GM18519 (cell line): Measurements from ENCODE around the gene HOXC10.

Source experiments
- ATAC-seq: cut with Tn5 transposase; IDR thresholded peaks from one replicate; pipeline ENCODE4 v1.9.1; 2021; ENCODE audit warnings: mild to moderate bottlenecking, moderate library complexity; ENCODE audit not compliant: unreplicated experiment, low FRiP score

Gene HOXC10

DNA sequence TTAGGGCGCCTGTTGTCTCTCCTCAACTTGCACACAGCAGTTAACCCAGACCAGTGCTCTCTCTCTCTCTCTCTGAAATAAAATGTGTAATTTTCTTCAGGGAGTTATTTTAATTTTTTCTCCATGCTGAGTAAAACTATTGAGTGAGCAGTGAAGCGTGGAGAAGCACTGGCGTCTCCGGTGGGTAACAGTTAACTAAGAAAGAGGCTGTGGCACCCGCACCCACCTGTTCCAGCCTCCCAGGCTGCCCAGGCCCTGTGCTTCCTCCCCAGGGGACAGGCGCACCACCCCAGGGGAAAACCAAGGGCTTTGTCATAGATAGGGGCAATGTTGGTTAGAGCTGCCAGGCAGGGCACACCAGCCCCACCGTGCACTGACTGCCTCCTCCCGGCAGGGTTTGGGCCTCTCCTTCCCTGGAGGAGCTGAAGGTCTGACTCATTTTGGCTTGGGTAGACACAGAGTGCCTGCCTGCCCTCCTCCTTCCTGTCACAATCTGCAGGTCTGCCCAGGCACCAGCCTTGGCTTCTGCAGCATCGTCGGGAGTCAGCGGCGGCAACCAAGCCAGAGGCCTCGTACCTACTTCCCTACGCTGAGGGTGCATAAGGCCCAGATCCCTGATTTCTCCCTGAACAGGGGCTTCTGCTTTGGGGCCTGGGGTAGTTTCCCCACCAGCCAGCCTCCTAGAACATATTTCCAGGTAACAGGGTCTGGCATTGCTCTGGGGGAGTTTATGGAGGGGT is 51.8 kb downstream of the HOXC10 start:
- no peak for ATAC-seq

DNA sequence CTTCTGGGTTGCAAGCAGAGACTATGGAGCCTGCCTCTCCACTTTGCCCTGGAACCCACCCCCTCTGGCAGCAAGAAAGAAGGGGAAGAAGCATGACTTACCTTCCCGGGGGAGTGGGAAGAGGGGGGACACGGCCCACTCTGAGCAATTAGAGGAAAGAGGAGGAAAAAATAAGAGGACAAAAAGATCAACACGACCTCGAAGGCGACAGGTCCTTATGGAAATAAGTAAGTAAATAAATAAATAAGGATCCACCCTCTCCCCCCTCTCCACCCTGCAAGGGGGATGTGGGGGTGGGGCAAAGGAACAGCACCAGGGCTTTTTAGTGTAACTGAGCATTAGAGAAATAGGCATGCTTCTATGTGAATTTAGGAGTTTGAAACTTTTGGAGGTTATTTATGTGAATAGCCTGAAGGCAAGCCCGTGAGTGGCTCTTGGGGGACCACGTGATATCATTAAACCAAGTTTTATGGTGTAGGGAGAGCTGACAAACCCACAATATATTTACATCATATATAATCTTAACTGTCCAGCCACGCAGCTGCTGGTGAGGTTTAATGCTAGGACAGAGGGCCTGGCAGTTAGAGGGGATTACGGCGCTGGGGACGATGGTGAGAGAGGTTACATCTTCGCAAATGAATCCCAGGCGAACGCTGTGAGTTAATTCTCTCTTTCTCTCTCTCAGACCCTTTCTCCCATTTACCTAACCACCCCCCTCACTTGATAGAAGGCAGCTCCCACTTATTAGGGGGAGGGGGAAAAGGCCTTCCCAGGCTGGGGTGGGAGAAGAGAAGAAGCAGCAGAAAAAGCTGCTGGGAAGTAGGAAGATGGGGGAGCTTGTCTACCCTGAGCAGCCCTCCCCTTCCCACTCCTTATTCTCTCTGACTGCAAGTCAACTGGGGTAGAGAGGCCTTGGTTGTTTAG is 52.7 kb downstream of the HOXC10 start:
- no peak for ATAC-seq

DNA sequence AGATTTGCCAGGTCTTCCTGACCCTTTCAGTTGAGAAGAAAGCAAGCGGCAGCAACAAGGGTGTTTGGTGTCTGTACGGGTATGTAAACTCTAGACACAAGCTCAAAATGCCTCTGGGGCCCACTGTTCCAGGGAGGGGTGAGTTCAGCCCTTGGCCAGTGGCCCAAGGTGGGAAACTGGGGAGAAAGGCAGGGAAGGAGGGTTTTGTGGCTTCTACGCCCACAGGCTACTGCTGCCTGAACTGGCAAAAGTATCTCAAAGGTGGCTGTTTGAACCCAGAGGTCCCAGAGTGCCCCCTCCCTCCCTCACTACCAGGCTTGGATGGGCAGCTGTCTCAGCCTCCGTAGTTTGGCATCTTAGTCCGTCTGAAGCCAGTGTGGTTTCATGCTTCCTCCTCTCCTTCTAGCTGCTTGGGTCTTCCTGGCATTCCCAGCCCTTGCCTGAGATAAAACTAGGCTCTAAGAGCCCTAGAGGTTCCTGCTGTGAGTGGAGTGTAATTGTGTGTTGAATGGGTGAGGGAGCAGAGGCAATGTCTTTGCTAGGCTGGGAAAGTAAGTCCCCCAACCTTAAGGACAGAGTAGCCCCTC is 53.4 kb downstream of the HOXC10 start:
- no peak for ATAC-seq

DNA sequence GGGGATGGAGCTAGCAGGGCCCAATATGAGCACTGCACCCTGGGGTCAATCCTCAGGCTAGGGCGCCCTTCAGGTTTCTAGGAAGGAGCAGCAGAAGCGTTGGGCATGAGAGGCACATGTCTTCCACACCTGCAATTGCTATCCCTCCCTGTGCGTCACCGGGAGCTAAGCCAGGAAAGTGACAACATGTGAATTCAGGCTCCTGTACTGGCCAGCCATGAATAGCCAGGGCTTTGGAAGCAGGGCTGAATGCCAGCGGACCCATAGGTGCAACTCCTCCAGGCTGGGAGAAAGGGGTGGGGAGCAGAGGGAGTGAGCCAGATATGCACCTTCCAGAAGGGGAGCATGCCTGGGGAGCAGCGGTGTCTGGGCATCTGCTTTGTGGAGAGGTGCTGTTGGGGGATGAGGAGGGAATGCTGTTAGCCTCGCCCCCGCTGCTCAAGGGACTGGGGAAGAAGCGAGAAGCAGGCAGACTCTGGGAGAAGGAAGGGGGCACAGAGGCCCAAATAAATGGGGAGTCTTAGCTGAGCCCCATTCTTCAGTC is 54.0 kb downstream of the HOXC10 start:
- no peak for ATAC-seq

GRCh38 chr12:54039417-54040147 is 54.6 kb downstream of the HOXC10 start:
- no peak for ATAC-seq
